NCI-H446 treated with DMSO at 0.1 percent for 48 hours (cell line): ENCODE measurements around the gene MARCHF10.
"Not testable (repeated sequence)": the region's sequence is repeated elsewhere in the genome, so short reads cannot be mapped to it uniquely, and the experiment has no call there.

Experiments used
- DNase-seq: peaks from one replicate; lab custom pipeline; 2025; lab: John Stamatoyannopoulos, UW

Gene MARCHF10

DNA sequence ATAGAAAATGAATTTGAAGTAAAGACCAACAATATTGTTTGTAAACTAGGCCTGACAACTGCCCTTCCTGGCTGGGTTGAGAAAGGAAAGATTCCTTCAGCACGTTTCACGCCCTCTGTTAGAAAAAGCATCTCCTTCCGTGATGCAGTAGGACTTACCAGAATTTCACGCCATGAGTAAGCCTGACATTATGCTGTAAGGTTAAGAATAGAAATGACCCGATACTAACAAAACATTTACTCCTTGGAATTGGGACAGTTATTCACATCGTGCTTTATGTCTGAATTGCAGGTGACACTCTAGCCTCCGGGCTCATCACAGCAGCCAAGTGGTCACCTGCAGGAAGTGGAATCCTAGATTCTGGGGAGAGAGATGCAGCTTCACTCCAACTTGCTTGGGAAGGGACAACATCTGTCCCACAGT, 17.5 kb downstream of the MARCHF10 start:
- no peak for DNase-seq

- DNase-seq = no peak
Measured at GRCh38 chr17:62787366-62787765, 20.7 kb downstream of the MARCHF10 start.

GRCh38 chr17:62786646-62787045, 21.5 kb downstream of the MARCHF10 start:
- no peak for DNase-seq

DNA sequence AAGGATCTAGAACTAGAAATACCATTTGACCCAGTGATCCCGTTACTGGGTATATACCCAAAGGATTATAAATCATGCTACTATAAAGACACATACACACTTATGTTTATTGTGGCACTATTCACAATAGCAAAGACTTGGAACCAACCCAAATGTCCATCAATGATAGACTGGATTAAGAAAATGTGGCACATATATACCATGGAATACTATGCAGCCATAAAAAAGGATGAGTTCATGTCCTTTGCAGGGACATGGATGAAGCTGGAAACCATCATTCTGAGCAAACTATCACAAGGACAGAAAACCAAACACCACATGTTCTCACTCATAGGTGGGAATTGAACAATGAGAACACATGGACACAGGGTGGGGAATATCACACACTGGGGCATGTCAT, 22.1 kb downstream of the MARCHF10 start:
- not testable (repeated sequence) for DNase-seq

DNA sequence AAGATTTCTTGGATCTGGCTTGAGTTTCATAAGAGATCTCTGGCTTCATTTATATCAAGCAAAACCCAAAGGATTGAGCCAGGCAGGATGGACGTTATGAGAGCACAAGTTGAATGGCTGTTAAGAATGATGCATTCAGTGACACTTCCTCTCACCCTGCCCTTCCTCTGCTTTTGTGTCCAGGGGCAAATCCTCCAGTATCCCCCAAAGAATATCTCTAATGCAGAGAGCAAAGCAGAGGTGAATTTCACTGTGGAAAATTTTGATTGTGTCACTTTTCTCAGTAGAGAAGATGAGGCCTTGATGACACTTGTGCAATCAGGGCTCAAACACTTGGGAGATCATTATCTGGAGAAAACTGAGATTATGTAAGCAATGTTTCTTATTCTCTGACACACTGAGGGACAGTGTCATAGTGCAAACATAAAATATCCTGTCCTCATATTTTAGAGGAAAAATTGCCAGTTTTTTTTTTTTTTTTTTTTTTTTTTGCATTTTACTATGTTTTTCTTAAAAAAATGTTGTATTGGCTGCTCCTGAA, 25.3 kb downstream of the MARCHF10 start:
- DNase-seq = no peak

- DNase-seq = no peak
Measured at GRCh38 chr17:62781831-62782251, 26.3 kb downstream of the MARCHF10 start.

DNA sequence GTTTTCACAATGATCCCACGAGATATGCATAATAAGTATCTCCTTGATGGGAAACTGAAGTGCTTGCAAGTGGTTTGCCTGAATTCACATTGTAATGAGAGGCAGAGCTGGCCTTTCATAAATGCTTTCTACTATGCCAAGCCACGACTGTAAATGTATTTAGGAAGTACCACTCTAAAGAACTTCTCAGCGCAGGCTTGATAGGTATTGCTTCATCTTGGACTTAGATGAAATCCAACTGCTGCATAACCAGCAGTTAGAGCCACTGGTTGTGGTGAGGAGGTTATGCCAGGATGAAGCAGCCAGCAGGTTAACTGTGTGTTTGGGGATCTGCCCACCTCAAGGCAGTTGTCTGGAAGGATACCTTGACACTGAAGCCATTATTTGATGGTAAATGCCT, 26.8 kb downstream of the MARCHF10 start:
- no peak for DNase-seq

GRCh38 chr17:62780951-62781350, 27.2 kb downstream of the MARCHF10 start:
- DNase-seq = no peak

DNA sequence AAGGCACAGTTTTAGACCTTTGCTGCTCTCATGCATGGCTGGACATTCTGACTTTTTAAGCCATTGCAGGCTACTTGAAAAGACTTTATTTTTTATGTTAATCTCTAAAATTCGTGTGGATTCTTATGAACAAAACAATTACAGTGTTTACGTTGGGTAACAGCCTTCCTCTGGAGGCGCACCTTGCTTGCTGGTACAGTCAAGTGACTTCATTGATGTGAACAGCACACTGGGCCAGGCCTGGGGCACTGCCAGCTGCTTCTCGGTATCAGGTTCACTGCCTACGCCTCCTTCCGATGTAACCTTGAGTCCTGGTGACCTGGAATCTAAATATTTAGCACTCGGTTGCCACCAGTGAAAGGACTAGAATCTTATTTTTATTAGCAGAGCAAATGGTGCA, 27.8 kb downstream of the MARCHF10 start:
- DNase-seq = no peak

GRCh38 chr17:62778990-62779681, 29.0 kb downstream of the MARCHF10 start:
- DNase-seq = peak; percentile 76

DNA sequence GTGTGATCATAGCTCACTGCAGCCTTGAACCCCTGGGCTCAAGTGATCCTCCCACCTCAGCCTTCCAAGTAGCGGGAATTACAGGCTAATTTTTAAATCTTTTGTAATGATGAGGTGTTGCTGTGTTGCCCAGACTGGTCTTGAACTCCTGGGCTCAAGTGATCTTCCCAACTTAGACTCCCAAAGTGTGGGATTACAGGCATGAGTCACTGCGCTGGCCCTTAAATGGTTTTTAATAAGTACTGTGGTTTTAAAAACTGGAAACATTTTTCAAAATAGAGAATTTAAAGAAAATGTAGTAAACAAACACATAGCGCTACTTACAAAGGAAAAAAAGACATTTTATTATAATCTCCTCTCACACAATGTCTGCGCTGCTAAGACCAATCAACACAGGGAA, 32.2 kb downstream of the MARCHF10 start:
- DNase-seq = no peak

DNA sequence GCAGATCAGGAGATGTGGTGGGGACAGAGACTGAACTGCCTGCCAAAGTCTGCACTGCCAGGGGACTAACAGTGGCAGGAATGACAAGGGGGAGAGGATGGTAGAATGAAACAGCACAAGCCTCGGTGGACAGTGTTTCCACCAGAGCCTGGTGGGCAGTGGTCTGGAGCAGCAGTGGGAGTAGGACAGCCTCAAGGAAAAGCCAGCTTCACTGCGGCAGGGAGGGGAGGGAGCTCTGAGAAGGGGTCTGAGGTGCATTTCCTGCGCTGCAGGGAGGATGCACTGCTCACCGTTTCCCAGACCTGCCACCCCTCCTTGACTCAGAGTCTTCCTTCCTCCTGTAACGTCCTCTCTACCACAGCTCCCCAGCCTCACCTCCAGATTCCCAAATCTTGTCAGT, 33.8 kb downstream of the MARCHF10 start:
- DNase-seq = no peak

DNA sequence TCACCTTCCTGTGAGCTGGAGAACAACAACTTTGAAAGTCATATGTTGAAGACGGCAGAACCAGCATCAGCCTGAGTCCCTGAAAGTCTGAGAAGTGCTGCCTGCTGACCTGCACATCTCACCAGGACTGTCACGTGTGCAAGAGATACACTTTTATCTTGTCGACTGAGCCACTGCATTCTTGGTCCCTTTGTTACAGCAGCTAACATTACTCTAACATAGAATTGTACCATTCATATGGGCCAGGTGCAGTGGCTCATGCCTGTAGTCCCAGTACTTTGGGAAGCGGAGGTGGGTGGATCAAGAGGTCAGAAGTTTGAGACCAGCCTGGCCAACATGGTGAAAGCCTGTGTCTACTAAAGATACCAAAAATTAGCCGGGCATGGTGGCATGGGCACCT, 40.1 kb downstream of the MARCHF10 start:
- no peak for DNase-seq

DNA sequence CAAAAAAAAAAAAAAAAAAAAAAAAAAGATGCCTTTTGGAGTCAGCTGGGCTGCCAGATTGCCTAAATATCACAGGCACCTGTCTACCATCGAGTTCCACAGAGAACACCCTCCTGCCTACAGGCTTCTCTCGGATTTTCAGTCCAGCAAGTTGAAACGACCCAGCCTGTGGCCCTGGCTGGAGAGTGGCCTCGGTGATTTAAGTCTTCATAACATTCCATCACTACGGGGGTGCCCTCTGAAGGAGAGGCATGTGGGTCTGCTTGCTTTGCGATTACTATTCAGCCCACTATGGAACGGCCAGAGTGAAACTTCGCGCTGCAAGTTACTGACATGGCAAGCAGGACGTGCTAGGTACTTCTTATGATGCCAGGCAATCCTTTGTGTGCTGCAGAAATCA, 42.8 kb downstream of the MARCHF10 start:
- DNase-seq = no peak

DNA sequence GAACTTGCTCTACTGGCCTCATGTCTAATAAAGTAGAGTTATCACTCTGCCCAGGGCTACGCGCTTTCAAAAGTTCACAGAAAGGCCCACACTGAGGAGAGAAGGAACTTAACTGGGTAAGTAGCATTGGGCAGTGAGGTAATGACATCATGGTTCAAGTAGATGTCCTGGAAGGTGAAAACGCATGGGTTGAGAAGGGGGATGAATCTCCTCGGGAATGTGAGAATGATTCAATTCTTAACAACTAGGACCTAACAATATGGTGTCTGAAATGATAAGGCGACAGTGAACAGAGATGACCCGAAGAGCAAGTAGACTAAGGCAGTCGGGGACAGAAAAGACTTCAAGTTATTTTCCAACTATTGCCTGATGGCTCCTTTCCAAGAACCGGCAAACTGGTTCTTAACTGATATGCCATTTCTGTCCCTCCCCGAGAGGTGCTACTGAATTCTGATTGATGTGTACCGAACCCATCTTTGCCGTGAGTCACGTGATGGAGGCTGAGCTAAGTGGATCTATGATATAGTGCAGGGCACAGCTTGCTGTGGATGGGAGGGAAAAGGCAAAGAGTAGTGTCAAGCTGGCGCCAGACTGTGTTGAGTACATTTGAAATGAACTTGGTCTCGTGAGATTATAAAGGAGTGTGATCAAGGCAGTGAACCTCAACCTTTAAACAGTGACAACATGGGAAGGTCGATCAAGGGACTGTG, 44.1 kb downstream of the MARCHF10 start:
- no peak for DNase-seq

- no peak for DNase-seq
Measured at GRCh38 chr17:62761884-62762283, 46.2 kb downstream of the MARCHF10 start.

GRCh38 chr17:62760945-62761267, 47.2 kb downstream of the MARCHF10 start:
- DNase-seq = no peak

DNA sequence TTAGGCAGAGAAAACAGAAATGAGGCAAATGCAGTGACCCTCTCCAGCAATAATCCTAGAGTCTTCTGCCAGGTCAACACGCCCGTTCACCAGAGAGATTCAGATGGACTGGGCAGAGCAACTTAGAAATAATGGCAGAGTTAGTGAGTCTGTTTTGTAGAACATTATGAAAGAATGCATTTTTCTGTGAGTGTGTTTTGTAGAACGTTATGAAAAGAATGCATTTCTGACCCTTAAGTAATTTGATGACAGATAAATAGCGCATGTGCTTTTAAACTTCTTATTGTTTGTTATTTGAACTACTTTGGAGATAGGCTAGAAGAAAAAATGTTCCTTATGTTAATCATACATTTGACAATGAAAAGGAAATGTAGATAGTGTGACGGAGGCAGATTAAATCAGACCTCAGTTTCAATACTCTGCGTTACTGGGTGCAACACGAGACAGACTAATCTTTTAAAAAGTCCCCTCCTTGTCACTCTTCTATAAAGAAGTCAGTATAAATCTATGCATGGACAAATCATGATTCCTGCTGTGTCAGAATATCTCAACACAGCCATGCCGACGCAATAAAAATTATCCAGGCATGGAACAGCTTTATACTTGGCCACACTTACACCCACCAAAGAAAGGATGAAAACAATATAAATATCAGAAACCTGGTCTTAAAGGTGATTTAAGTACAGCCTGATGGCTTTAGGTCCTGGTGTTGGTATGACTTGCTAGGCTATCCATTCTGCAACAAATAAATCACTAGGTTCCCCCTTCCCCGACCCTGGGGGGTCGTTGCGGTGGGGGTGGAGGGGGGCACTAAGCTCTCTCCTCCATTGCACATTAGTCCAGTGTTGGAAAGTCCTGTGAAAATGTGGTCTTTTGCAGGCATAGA, 47.8 kb downstream of the MARCHF10 start:
- DNase-seq = no peak

DNA sequence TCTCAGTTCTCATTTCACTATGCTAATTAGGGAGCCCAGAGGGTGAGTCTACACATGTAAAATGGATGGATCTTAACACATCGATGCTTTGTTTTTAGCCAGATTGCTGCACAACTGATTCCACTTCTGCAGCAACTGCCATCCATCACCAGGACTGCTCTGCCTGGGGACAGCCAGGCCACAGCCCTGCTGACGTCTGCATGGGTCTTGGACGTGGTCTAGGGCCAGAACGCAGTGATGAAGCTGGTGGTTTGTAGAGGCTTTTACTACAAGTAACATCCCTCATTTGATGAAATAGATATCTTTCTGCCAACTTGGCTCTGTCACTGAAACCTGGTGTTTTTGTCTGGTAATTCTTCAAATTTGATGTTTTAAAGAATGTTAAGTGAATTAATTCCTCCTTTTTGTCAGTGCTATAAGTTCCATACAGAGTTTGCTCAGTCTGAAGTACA, 50.6 kb downstream of the MARCHF10 start:
- DNase-seq = no peak

DNA sequence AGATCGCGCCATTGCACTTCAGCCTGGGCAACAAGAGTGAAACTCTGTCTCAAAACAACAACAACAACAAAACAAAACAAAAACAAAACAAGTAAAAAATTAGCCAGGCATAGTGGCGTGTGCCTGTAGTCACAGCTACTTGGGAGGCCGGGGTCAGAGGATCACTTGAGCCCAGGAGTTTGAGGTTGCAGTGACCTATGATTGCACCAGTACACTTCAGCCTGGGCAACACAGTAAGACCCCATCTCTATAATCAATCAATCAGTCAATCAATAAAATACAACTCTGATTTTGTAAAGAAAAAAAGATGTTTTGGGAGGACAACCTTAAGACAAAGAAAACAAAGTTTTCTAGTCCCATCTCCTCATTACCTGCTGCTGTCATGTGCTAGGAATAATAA, 51.9 kb downstream of the MARCHF10 start:
- DNase-seq = no peak

GRCh38 chr17:62755141-62755851, 52.8 kb downstream of the MARCHF10 start:
- no peak for DNase-seq

DNA sequence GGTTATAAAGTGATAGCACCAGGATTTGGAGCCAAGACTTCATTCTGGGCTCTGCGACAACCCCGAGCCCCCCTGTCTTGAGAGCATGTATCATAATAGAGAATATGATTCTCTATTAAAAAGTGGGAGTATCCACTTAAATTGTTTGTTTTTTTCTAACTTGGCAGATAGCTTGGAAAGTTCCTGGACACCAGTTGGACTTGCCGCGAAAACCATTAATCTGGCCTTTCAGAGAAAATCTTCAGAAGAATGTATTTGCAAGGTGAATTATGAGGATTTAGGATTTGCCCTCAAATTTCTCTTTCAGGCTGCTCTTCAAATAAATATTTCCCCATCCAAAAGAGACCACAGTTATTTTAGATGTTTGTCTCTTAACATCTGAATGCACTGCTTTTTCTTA, 53.5 kb downstream of the MARCHF10 start:
- DNase-seq = no peak
